HG03139 (cell line): ENCODE results near the gene OFD1.

Experiments
- ATAC-seq: cut with Tn5 transposase; IDR thresholded peaks from one replicate; pipeline ENCODE4 v1.9.1; 2021; ENCODE audit not compliant: unreplicated experiment

OFD1 gene

GRCh38 chrX:13734278-13735172 lies at the start of gene OFD1, which contains the start of gene TRAPPC2:
OFD1 (plus strand) TSS chrX:13734748; CDS start chrX:13735072, 324 bp downstream.
TRAPPC2 (minus strand) TSS chrX:13734620; CDS start chrX:13719963, 14,657 bp downstream.
- ATAC-seq = peak; percentile 90

DNA sequence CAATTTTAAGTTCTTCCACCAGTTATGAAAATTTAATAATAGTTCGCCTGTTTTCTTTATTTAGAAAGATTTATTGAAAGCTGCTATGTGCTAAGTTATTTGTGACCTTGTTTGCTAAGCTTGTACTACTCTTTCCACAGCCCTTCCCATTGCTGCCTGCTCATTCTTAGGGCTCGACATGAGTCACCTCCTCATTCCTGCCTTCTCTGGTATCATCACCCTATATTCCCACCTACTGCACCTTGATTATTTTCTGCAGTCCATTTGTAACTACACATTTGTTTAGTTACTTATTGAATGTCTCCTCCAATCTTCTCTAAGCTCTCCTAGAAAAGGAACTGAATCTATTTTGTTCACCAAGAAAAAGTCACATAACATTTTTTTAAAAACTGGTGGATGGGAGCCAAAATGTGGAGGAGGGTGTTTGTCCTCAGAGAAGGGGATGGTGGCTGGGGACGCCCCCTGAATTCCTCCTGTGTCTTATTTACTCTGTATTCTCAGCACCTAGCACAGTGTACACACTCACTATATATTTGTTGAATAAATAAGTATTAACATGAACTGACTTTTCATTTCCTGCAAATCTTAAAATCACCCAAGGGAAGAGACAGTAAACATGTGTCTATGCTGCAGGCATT lies 49.3 kb upstream of the OFD1 start:
- ATAC-seq = no peak

- no peak for ATAC-seq
Observed at GRCh38 chrX:13687203-13687602, 47.3 kb upstream of the OFD1 start.

DNA sequence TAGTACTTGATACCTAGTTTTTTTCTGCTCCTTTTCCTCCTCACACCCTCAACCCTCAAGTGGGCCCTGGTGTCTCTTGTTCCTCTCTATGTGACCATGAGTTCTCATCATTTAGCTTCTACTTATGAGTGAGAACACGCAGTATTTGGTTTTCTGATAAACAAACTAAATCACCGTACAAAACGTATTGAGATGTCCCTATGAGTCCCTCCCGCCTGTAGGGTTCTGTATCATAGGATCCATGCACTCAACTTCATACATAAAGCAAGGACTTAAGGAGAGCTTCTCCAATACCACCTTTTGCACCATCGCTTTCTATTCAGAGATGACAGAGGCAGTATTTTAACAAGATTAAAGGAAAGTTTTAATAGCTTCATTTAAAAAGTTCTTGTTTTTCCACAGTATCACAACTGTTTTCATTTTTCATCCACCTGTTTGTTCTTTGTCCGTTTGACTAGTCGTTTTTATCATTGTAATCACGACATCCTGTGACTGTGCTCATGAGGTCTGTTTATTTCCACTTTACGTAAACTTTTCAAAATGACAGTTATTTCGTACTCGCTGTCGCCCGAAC lies 46.1 kb upstream of the OFD1 start:
- ATAC-seq = no peak

DNA sequence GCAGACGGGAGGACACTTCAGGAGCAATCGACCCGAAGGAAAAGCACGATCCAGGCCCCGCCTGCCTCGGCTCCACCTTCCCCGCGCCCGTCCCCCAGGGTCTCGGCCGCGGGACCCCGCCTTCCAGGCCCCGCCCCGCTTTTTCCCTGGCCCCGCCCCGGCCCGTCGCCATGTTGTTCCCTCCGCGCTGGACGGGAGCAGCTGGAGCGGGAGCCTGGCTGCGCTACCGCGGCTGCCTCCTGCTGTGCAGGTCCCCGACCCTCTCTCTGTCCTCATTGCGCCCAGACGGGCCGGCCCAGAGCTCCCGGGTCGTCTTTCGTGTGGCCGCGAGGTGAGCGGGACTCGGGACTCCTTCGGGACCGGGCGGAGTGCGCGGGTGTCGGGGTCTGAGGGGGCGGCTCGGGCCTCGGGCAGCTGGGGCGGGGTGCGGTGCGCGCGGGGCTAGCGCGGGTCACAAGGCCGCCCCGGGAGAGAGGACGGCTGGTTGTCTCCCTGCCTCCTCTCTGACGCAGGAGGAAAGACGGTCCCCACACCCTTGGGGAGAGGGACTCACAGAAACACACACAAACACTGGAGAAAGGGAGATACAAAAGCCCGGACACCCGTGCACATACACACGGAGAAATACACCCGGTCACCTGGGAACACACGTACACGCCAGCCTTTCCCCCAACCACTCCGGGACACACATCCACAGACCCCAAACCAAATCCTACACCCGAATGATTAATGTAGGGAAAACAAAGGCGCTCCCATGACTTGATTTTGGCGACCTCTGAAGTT lies 45.4 kb upstream of the OFD1 start, which contains the start of gene RAB9A:
Gene RAB9A (plus strand): TSS at position 171 of the 783 bp plus-strand sequence. CDS start 19,619 bp downstream, outside the sequence.
- peak; percentile 60 for ATAC-seq

GRCh38 chrX:13689741-13690211 lies 44.8 kb upstream of the OFD1 start:
- ATAC-seq = no peak

- ATAC-seq = no peak
Observed at GRCh38 chrX:13690836-13691235, 43.7 kb upstream of the OFD1 start.

GRCh38 chrX:13691841-13692371 lies 42.6 kb upstream of the OFD1 start:
- no peak for ATAC-seq

DNA sequence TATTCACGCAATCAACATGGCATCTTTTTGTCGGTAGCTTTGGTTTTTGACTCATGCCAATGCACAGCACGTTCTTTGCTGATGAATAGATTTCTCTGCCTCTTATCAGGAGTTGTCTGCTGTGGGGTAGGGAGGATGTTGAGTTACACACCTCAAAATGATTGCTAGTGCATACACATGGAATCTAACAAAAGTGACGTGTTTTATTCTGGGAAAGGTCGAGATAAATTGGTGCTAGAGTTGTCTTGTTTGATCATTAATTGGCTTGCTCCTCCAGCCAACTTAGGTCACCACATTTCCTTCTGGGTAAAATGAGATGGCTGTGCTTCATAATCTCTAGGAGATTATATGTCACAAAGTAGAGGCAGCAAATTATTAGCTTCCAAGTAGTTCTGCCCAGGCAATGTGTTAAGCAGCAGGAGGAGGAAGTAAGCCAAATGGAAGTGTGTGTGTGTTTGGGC lies 41.7 kb upstream of the OFD1 start:
- no peak for ATAC-seq

GRCh38 chrX:13693341-13693961 lies 41.1 kb upstream of the OFD1 start:
- ATAC-seq = no peak

GRCh38 chrX:13694359-13694758 lies 40.2 kb upstream of the OFD1 start:
- no peak for ATAC-seq

DNA sequence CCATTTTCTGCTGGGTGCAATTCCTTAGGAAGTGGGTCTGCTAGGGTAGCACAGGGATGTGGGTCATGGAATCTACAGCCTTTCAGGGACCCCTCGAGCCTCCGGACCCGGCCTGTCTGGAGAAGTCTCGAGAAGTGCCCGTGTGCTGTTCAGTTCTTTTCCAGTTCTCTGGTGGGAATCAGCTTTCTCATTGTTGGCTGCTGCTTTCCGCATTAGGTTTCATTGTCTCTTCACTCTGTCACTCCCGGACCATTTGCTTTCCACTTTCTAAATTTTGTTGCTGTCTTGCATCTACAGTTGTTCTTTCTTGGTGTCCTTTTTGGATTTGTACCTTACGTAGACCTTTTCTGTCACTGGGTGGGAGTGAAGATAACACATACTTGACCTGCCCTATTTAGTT lies 39.6 kb upstream of the OFD1 start:
- no peak for ATAC-seq

DNA sequence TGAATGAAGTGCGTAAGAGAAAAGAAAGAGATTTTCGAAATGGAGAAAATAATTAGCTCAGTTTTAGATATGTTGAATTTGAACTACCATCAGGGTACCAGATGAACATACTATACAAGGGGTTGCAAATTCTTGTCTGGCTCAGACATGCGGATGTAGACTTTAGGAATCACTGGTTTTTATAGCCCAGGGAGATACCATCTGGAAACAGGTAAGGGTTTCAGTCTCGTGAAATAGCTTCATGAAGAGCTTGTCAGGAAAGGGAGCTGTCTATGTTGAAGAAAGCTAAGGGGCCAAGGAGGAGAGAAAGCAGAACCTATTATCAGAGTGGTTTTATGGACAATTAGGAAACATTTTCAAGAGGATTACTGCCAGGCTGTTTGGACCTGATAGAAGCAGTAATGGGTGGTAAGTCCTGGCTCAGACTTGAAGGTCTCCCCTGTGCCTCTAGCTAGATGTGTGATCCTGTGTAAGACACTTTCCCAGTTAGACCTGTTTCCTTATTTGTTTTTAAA lies 38.9 kb upstream of the OFD1 start:
- ATAC-seq = no peak

- peak; percentile 64 for ATAC-seq
Observed at GRCh38 chrX:13697455-13697854, 37.1 kb upstream of the OFD1 start.

DNA sequence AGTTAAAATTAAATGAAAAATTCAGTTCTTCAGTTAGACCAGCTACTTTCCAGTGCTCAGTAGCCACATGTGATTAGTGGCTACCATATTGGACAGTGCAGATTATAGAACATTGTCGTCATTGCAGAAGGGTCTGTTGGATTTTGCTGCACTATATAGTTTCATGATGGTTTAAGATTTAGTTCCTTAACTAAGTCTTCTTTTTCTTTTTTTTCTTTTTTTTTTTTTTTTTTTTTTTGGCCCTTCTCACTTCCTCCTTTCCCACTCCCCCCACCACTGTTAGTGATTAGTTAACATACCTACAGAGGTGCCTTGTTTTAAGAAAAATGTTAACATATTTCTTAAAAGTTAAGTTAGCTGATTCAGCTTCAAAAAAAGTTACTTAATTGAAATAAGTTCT lies 36.6 kb upstream of the OFD1 start:
- no peak for ATAC-seq

GRCh38 chrX:13698432-13698831 lies 36.1 kb upstream of the OFD1 start:
- no peak for ATAC-seq

GRCh38 chrX:13699183-13699826 lies 35.2 kb upstream of the OFD1 start:
- ATAC-seq = no peak

- ATAC-seq = no peak
Observed at GRCh38 chrX:13700380-13700779, 34.2 kb upstream of the OFD1 start.

DNA sequence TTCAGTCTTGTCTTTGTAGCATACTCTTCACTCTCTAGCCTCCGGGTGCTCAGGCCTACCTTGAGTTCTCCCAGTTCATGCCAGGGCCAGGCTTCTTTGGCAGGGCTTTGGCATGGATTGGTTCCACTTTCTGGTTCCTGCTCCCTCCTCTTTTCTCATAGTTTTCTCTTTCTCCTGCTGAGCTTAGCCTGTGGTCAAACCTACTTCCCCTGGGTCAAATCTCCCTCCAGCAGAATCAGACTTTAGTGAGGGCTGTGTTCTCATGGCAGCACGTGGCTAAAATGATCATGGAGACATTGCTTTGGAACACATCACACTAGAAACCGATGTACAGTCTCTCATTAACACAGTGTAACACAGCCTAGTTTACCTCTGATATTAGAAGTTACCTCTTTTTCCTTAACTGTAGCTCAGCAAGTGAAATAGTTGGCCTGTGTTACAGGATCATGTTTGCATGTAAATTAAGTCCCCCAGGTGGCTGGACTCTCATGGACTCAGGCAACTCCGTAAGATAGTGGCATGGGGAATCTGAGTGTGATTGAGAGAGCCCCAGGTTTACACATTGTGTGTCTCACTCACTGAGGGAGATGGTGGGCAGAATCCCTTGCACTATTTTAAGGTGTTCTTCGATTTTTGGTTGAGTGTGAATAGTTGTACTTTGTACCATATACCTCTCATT lies 32.3 kb upstream of the OFD1 start:
- ATAC-seq = no peak
